ENCODE data around the gene NPHP1. TPM values are rescaled to one million over a fixed set of nuclear protein-coding genes. Genes with fewer than 3 reads are reported as not detected.

Gene NPHP1
- total RNA-seq, 1 donor from 2014 or later = 11.5 TPM

Other genes with a start within 250 kb of the NPHP1 start
- 9.7 and 60.8 TPM in 2 replicates for gene MALL, start 89.2 kb downstream of the NPHP1 start, total RNA-seq
- gene MTLN, start 7.5 kb upstream of the NPHP1 start, total RNA-seq = 8.5 and 67.4 TPM in 2 replicates